DND-41 (cell line): ENCODE data around the gene MMD2.

Experiments used
- ATAC-seq: fragments of 200-7000 bp; cut with Tn5 transposase; 3 replicates; pipeline ENCODE4 v1.9.1; 2021; ENCODE audit warnings: low read depth; ENCODE audit not compliant: insufficient read depth
- DNase-seq: peaks from one replicate; pipeline ENCODE4 v3.0.0-alpha.2; 2020
- H2AFZ ChIP-seq: 2 replicates; pipeline ENCODE4 v1.6.0; 2012; ENCODE audit warnings: low read depth, low read length
- H3K27ac ChIP-seq: 2 replicates; pipeline ENCODE4 v1.5.1; 2012; ENCODE audit warnings: low read length, inconsistent platforms
- H3K27me3 ChIP-seq: fragments of 200-600 bp; sonication (generic); 2 replicates; pipeline ENCODE4 v1.6.0; 2012; ENCODE audit warnings: low read length, mild to moderate bottlenecking, inconsistent platforms; ENCODE audit not compliant: insufficient read depth, poor library complexity
- H3K36me3 ChIP-seq: 2 replicates; pipeline ENCODE4 v1.5.1; 2012; ENCODE audit warnings: low read length, inconsistent platforms; ENCODE audit not compliant: insufficient read depth
- H3K4me1 ChIP-seq: 2 replicates; pipeline ENCODE4 v1.5.1; 2012; ENCODE audit warnings: mild to moderate bottlenecking, low read length; ENCODE audit not compliant: insufficient read depth
- H3K4me2 ChIP-seq: 2 replicates; pipeline ENCODE4 v1.6.0; 2012; ENCODE audit warnings: mild to moderate bottlenecking, moderate library complexity, low read length, inconsistent platforms; ENCODE audit not compliant: insufficient read depth
- H3K4me3 ChIP-seq, 2 experiments: fragments of 200-600 bp in 1 of 2; shearing (Covaris generic) in 1 of 2; 2 replicates each; pipeline ENCODE4 v1.5.1; 2012 to 2016; ENCODE audit warnings: inconsistent platforms in 2 of 2, low read length in 2 of 2, mild to moderate bottlenecking in 2 of 2, low read depth in 1 of 2, moderate library complexity in 1 of 2
- H3K79me2 ChIP-seq: 2 replicates; pipeline ENCODE4 v1.6.0; 2012; ENCODE audit warnings: low read length, inconsistent platforms; ENCODE audit not compliant: insufficient read depth
- H3K9ac ChIP-seq: 2 replicates; pipeline ENCODE4 v1.6.0; 2012; ENCODE audit warnings: low read depth, mild to moderate bottlenecking, inconsistent platforms, low read length, moderate library complexity
- H3K9me3 ChIP-seq: 2 replicates; pipeline ENCODE4 v1.5.1; 2012; ENCODE audit warnings: low read length, moderate library complexity, mild to moderate bottlenecking, inconsistent platforms; ENCODE audit not compliant: insufficient read depth, severe bottlenecking
- H4K20me1 ChIP-seq: 2 replicates; pipeline ENCODE4 v1.6.0; 2012; ENCODE audit warnings: low read length; ENCODE audit not compliant: insufficient read depth
- EZH2 ChIP-seq: IDR thresholded peaks from 3 replicates; pipeline ENCODE4 v1.6.1; 2012; ENCODE audit warnings: borderline replicate concordance, low read depth, mild to moderate bottlenecking, moderate library complexity, low read length, inconsistent platforms; ENCODE audit not compliant: severe bottlenecking
- TF ChIP-seq, protein P1 (sequence below): IDR thresholded peaks from 2 replicates; pipeline ENCODE4 v1.5.1; 2012; ENCODE audit warnings: borderline replicate concordance, low read length, moderate library complexity, mild to moderate bottlenecking; ENCODE audit not compliant: poor library complexity, severe bottlenecking; ENCODE audit errors: extremely low read depth

The MMD2 gene

DNA sequence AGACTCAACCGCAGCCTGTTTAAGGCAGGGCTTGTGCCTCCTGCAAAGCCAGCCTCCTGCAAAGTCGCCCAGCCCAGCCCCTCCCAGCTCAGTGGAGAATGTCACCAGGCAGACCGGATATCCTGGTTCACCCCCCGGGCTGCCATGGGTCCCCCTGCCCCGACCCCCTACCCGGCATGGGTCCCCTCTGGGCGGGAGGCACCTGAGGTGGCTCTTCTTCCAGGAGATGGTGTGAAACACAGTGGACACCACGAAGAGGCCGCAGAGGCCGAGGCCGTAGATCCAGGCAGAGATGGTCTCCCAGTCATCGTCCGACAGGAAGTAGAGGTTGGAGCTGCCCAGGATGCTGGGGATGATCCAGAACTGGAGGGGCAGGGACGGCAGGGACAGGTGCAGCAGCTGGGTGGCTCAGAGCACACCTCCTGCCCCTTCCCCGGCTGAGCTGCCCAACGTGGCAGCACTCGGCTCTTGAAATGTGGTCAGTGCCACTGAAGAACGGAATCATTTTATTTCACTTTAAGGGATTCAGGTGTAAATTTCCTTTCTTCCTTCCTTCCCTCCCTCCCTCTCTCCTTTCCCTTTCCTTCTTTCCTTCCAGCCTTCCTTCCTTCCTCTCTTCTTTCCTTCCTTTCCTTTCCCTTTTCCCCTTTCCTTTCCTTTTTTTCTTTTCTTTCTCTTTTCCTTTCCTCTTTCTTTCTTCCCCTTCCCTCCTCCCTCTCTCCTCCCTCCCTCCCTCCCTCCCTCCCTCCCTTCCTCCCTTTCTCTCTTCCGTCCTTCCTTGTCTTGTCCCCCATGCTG is 38.8 kb downstream of the MMD2 start:
- no peak overlapping the region for H3K27ac ChIP-seq
- no peaks in the 10 kb centered on the region; the same call in 1 of the 2 replicates for H4K20me1 ChIP-seq
- no peaks in the 10 kb centered on the region for H3K9me3 ChIP-seq
- H3K36me3 ChIP-seq = no peaks in the 10 kb centered on the region
- no peak overlapping the region for H3K4me3 ChIP-seq
- no peaks in the 10 kb centered on the region for H3K27me3 ChIP-seq
- no peaks in the 10 kb centered on the region for H3K4me1 ChIP-seq
- no peaks in the 10 kb centered on the region for H3K79me2 ChIP-seq
- no peak overlapping the region for H3K4me2 ChIP-seq
- DNase-seq (no peak), ATAC-seq (no peak)
- no peak for TF ChIP-seq EZH2
- TF ChIP-seq, protein P1, sequence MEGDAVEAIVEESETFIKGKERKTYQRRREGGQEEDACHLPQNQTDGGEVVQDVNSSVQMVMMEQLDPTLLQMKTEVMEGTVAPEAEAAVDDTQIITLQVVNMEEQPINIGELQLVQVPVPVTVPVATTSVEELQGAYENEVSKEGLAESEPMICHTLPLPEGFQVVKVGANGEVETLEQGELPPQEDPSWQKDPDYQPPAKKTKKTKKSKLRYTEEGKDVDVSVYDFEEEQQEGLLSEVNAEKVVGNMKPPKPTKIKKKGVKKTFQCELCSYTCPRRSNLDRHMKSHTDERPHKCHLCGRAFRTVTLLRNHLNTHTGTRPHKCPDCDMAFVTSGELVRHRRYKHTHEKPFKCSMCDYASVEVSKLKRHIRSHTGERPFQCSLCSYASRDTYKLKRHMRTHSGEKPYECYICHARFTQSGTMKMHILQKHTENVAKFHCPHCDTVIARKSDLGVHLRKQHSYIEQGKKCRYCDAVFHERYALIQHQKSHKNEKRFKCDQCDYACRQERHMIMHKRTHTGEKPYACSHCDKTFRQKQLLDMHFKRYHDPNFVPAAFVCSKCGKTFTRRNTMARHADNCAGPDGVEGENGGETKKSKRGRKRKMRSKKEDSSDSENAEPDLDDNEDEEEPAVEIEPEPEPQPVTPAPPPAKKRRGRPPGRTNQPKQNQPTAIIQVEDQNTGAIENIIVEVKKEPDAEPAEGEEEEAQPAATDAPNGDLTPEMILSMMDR = no peak
- no peak overlapping the region for H3K9ac ChIP-seq
- H2AFZ ChIP-seq = no peak overlapping the region

DNA sequence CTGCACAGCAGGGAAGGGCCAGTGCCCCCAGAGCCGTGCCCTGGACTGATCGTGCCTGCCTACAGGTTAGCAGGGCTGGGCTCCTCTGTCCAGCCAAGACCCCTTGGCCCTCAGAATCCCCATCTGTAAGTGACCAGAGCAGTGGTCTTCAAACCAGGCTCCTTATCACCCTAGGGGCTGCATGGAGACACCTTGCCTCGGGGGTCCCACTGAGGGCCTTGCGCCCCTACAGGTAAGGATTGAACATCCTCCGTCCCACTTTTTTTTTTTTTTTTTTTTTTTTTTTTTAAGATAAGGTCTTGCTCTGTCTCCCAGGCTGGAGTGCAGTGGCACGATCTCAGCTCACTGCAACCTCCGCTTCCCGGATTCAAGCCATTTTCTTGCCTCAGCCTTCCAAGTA is 42.9 kb downstream of the MMD2 start:
- no peak for ATAC-seq
- no peak for TF ChIP-seq EZH2
- TF ChIP-seq, protein P1 = no peak
- H3K9ac ChIP-seq = no peak overlapping the region

DNA sequence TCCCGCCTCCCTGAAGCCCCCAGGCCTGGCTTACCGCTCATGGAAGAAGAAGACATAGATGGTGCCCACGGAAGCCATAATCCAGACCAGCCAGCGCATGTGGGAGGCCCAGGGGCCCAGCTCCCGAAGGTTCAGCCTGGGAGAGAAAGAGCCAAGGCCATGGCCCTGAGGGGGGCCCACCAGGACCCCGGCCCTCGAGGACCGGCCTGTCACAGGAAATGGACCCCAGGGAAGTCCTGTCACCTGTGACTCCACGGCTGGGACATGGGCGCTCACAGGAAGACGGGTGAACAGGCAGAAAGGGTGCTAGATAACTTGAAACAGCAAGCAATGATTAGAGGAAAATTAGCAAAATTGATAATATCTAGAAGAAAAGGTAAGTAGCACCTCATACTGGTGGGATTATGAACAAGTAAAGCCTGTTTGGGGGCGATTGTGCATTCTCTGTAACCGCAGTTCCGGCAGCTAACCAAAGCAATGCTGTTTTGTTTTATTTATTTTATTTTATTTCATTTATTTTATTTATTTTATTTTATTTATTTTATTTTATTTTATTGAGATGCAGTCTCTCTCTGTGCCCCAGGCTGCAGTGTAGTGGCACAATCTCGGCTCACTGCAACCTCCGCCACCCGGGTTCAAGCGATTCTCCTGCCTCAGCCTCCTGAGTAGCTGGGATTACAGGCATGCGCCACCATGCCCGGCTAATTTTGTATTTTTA is 47.7 kb downstream of the MMD2 start:
- H3K36me3 ChIP-seq = no peaks in the 10 kb centered on the region
- no peaks in the 10 kb centered on the region for H3K4me1 ChIP-seq
- no peak overlapping the region for H3K4me3 ChIP-seq
- TF ChIP-seq, protein P1 = no peak
- no peak for TF ChIP-seq EZH2
- ATAC-seq (no peak), DNase-seq (no peak)
- H3K9me3 ChIP-seq = no peaks in the 10 kb centered on the region
- H3K27ac ChIP-seq = no peak overlapping the region
- no peak overlapping the region for H3K4me2 ChIP-seq
- no peaks in the 10 kb centered on the region for H3K27me3 ChIP-seq
- no peaks in the 10 kb centered on the region for H4K20me1 ChIP-seq
- no peaks in the 10 kb centered on the region for H3K79me2 ChIP-seq
- no peak overlapping the region for H2AFZ ChIP-seq
- H3K9ac ChIP-seq = no peak overlapping the region

More for the DNA sequence above, 42.9 kb downstream of the MMD2 start:
- Histone ChIP-seq H3K4me3 (no peak overlapping the region), H3K27me3 (no peaks in the 10 kb centered on the region), H4K20me1 (no peaks in the 10 kb centered on the region), H3K4me1 (no peaks in the 10 kb centered on the region), H3K36me3 (no peaks in the 10 kb centered on the region), H3K27ac (no peak overlapping the region), H3K9me3 (no peaks in the 10 kb centered on the region), H2AFZ (no peak overlapping the region), H3K4me2 (no peak overlapping the region), H3K79me2 (no peaks in the 10 kb centered on the region)
- no peak for DNase-seq
